GM18867 (cell line): ENCODE results near the gene ALPP.

Source experiments
- ATAC-seq: cut with Tn5 transposase; IDR thresholded peaks from one replicate; pipeline ENCODE4 v1.9.1; 2021; ENCODE audit warnings: mild to moderate bottlenecking, moderate library complexity; ENCODE audit not compliant: unreplicated experiment

Gene ALPP

GRCh38 chr2:232340171-232340935 lies 38.2 kb upstream of the ALPP start:
- ATAC-seq: no peak

- ATAC-seq: no peak
Measured at GRCh38 chr2:232341061-232341738, 37.4 kb upstream of the ALPP start.

- no peak for ATAC-seq
Measured at GRCh38 chr2:232341739-232342126, 36.8 kb upstream of the ALPP start.

GRCh38 chr2:232342635-232343565 lies 35.7 kb upstream of the ALPP start:
- ATAC-seq: no peak

- ATAC-seq: no peak
Measured at GRCh38 chr2:232343821-232344220, 34.7 kb upstream of the ALPP start.

GRCh38 chr2:232345251-232345650 lies 33.3 kb upstream of the ALPP start:
- no peak for ATAC-seq

GRCh38 chr2:232347369-232347768 lies 31.2 kb upstream of the ALPP start:
- ATAC-seq: no peak

GRCh38 chr2:232348936-232349335 lies 29.6 kb upstream of the ALPP start:
- no peak for ATAC-seq

GRCh38 chr2:232349546-232349945 lies 29.0 kb upstream of the ALPP start:
- ATAC-seq: no peak

GRCh38 chr2:232349946-232350635 lies 28.5 kb upstream of the ALPP start:
- no peak for ATAC-seq

- no peak for ATAC-seq
Measured at GRCh38 chr2:232350804-232351685, 27.5 kb upstream of the ALPP start.

GRCh38 chr2:232351686-232352510 lies 26.7 kb upstream of the ALPP start:
- no peak for ATAC-seq

- no peak for ATAC-seq
Measured at GRCh38 chr2:232352511-232353091, 25.9 kb upstream of the ALPP start.

GRCh38 chr2:232353096-232353495 lies 25.5 kb upstream of the ALPP start:
- ATAC-seq: no peak

GRCh38 chr2:232353660-232354059 lies 24.9 kb upstream of the ALPP start:
- ATAC-seq: no peak

GRCh38 chr2:232354069-232354468 lies 24.5 kb upstream of the ALPP start:
- no peak for ATAC-seq

- no peak for ATAC-seq
Measured at GRCh38 chr2:232361646-232362045, 16.9 kb upstream of the ALPP start.

- ATAC-seq: no peak
Measured at GRCh38 chr2:232362174-232362900, 16.2 kb upstream of the ALPP start.
